ENCODE measurements around the gene SLIT1.

The SLIT1 gene

GRCh38 chr10:97050205-97050745 is 135.5 kb downstream of the SLIT1 start:
- no peak overlapping the region for H3K4me2 ChIP-seq (ENCODE audit: low read length)
- H2AFZ ChIP-seq, result no peak overlapping the region
- no peak for TF ChIP-seq CTCF (IDR thresholded peaks at IDR 0.05)
- H3K9ac ChIP-seq, result no peak overlapping the region
- H3K4me3 ChIP-seq (ENCODE audit: low read depth, low read length), result no peak overlapping the region
- H3K9me3 ChIP-seq (ENCODE audit: control insufficient read depth, low read length), result no peaks in the 10 kb centered on the region
- H3K4me1 ChIP-seq, result no peaks in the 10 kb centered on the region
- H3K27me3 ChIP-seq (ENCODE audit: control insufficient read depth, insufficient read depth, low read length), result no peaks in the 10 kb centered on the region
- H3K79me2 ChIP-seq, result no peaks in the 10 kb centered on the region
- no peaks in the 10 kb centered on the region for H3K36me3 ChIP-seq (ENCODE audit: control insufficient read depth, insufficient read depth, low read length)
- no peak overlapping the region for H3K27ac ChIP-seq

DNA sequence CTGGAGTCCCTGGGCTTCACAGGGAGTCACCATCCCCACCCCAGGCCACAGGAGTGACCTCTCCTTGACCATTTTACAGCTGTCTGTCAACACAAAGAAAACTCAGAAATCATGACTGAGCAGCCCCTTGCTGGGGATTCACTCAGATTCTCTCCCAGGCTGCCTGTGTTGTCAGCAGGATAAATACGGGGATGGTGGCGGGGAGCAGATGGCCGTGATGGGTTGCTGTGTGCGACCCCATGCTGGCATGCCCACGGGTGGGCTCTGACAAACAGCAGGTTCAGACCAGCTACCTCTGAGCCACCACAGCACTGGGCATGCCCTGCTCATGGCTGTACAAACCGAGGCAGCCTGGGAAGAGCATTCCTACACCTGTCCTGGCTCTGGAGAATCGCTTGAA is 136.1 kb downstream of the SLIT1 start:
- Histone ChIP-seq H3K4me3 (ENCODE audit: low read depth, low read length) (no peak overlapping the region), H3K27me3 (ENCODE audit: control insufficient read depth, insufficient read depth, low read length) (no peaks in the 10 kb centered on the region), H3K9ac (no peak overlapping the region), H3K4me1 (no peaks in the 10 kb centered on the region), H3K9me3 (ENCODE audit: control insufficient read depth, low read length) (no peaks in the 10 kb centered on the region), H3K4me2 (ENCODE audit: low read length) (no peak overlapping the region), H3K36me3 (ENCODE audit: control insufficient read depth, insufficient read depth, low read length) (no peaks in the 10 kb centered on the region), H3K27ac (no peak overlapping the region), H2AFZ (no peak overlapping the region), H3K79me2 (no peaks in the 10 kb centered on the region)
- TF ChIP-seq CTCF (IDR thresholded peaks at IDR 0.05), result no peak

GRCh38 chr10:97048649-97049427 is 136.9 kb downstream of the SLIT1 start:
- H3K79me2 ChIP-seq, result no peaks in the 10 kb centered on the region
- no peak overlapping the region for H3K4me2 ChIP-seq (ENCODE audit: low read length)
- H3K9me3 ChIP-seq (ENCODE audit: control insufficient read depth, low read length), result no peaks in the 10 kb centered on the region
- no peak overlapping the region for H2AFZ ChIP-seq
- no peak overlapping the region for H3K27ac ChIP-seq
- no peaks in the 10 kb centered on the region for H3K27me3 ChIP-seq (ENCODE audit: control insufficient read depth, insufficient read depth, low read length)
- H3K4me3 ChIP-seq (ENCODE audit: low read depth, low read length), result no peak overlapping the region
- no peak overlapping the region for H3K9ac ChIP-seq
- H3K36me3 ChIP-seq (ENCODE audit: control insufficient read depth, insufficient read depth, low read length), result no peaks in the 10 kb centered on the region
- no peaks in the 10 kb centered on the region for H3K4me1 ChIP-seq
- TF ChIP-seq CTCF (IDR thresholded peaks at IDR 0.05), result no peak

GRCh38 chr10:97047788-97048187 is 138.0 kb downstream of the SLIT1 start:
- Histone ChIP-seq H3K9ac (no peak overlapping the region), H3K4me2 (ENCODE audit: low read length) (no peak overlapping the region), H3K79me2 (no peaks in the 10 kb centered on the region), H3K9me3 (ENCODE audit: control insufficient read depth, low read length) (no peaks in the 10 kb centered on the region), H3K36me3 (ENCODE audit: control insufficient read depth, insufficient read depth, low read length) (no peaks in the 10 kb centered on the region), H3K27ac (no peak overlapping the region), H2AFZ (no peak overlapping the region), H3K4me3 (ENCODE audit: low read depth, low read length) (no peak overlapping the region), H3K27me3 (ENCODE audit: control insufficient read depth, insufficient read depth, low read length) (no peaks in the 10 kb centered on the region), H3K4me1 (no peaks in the 10 kb centered on the region)
- no peak for TF ChIP-seq CTCF (IDR thresholded peaks at IDR 0.05)
